ENCODE measurements around the gene PTHLH.

Gene PTHLH

DNA sequence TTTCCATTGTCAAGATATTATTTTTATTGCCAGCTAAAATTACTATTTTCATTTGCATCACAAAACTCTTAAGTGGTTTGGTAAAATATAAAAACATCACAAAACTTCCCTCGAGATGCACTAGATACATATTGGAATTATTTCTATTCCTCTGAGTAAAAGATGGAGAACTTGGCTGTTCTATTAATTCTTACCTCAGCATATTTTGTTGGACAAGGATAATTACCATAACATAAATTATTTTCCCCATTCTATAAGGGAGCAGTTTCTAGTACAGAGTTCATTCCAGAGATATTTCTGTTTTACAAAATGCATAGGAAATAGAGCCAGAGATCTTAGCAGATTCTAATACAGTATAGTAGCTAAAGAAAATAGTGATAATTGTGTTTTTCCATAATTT, 42.6 kb upstream of the PTHLH start:
- H4K8ac ChIP-seq (ENCODE audit: low read depth, low read length), result no peak overlapping the region
- H3K36me3 ChIP-seq (ENCODE audit: control insufficient read depth in 1 of 2, insufficient read depth in 2 of 2, low read length in 2 of 2), result no peaks in the 10 kb centered on the region
- no peak overlapping the region for H3K23ac ChIP-seq (ENCODE audit: low read length)
- H3K14ac ChIP-seq (ENCODE audit: low read length), result no peak overlapping the region
- H3K4me3 ChIP-seq (ENCODE audit: low read depth, low read length), result no peak overlapping the region
- DNase-seq, result no peak
- no peak overlapping the region for H3K4me2 ChIP-seq (ENCODE audit: low read length)
- no peak overlapping the region for H3K9ac ChIP-seq (ENCODE audit: low read length)
- H3K27me3 ChIP-seq (ENCODE audit: insufficient read depth, low read length), result no peaks in the 10 kb centered on the region
- no peaks in the 10 kb centered on the region for H3K9me3 ChIP-seq (ENCODE audit: insufficient read depth, low read depth, low read length)
- no peak overlapping the region for H2BK12ac ChIP-seq (ENCODE audit: low read length)
- H3K27ac ChIP-seq (ENCODE audit: low read depth, low read length), result no peak overlapping the region
- H4K12ac ChIP-seq (ENCODE audit: low read depth, low read length), result no peak overlapping the region
- no peaks in the 10 kb centered on the region for H3K79me1 ChIP-seq (ENCODE audit: low read length)
- WGBS (ENCODE audit: extremely low coverage, insufficient coverage, insufficient read length), result no CpG with 5 or more reads among the region's 1 CpG
- H4K91ac ChIP-seq (ENCODE audit: low read depth, low read length), result no peak overlapping the region
- H2BK5ac ChIP-seq (ENCODE audit: low read depth, low read length, poor library complexity), result no peak overlapping the region
- no peaks in the 10 kb centered on the region for H3K4me1 ChIP-seq (ENCODE audit: control insufficient read depth in 1 of 2, insufficient read depth in 2 of 2, low read length in 2 of 2)
- no peak overlapping the region for H2AK5ac ChIP-seq (ENCODE audit: low read length)
- H3K4ac ChIP-seq (ENCODE audit: low read depth, low read length), result no peak overlapping the region
- no peak overlapping the region for H2BK120ac ChIP-seq (ENCODE audit: insufficient read depth, low read length, poor library complexity)
- H3K18ac ChIP-seq (ENCODE audit: low read length), result no peak overlapping the region
- H2AFZ ChIP-seq (ENCODE audit: insufficient read depth, low read length, poor library complexity), result no peak overlapping the region
- H3K79me2 ChIP-seq (ENCODE audit: control insufficient read depth, insufficient read depth, low read length, poor library complexity), result no peaks in the 10 kb centered on the region

DNA sequence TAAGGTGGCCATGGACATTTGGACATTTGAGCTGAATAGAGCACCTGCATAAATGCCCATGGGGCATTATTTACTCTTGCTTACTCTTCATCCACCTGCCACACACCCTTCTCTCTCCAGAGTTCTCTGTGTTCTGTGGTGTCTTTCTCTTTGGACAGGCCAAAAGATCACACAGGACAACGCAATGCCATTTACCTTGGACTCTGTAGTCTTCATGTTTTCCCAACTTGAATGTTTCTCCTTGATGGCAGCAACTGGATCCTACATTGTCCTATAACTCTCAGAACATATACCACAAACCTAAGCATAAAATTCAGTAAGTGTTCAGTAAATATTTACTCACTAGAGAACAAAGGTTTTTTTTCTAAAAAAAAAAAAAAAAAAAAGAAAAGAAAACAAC, 41.7 kb upstream of the PTHLH start:
- Histone ChIP-seq H3K4me3 (ENCODE audit: low read depth, low read length) (no peak overlapping the region), H4K12ac (ENCODE audit: low read depth, low read length) (no peak overlapping the region), H3K18ac (ENCODE audit: low read length) (no peak overlapping the region), H3K27me3 (ENCODE audit: insufficient read depth, low read length) (no peaks in the 10 kb centered on the region), H3K4ac (ENCODE audit: low read depth, low read length) (no peak overlapping the region), H2BK5ac (ENCODE audit: low read depth, low read length, poor library complexity) (no peak overlapping the region), H3K4me2 (ENCODE audit: low read length) (no peak overlapping the region), H3K4me1 (ENCODE audit: control insufficient read depth in 1 of 2, insufficient read depth in 2 of 2, low read length in 2 of 2) (no peaks in the 10 kb centered on the region), H2BK12ac (ENCODE audit: low read length) (no peak overlapping the region), H2AFZ (ENCODE audit: insufficient read depth, low read length, poor library complexity) (no peak overlapping the region), H3K27ac (ENCODE audit: low read depth, low read length) (no peak overlapping the region), H3K79me1 (ENCODE audit: low read length) (no peaks in the 10 kb centered on the region), H3K14ac (ENCODE audit: low read length) (no peak overlapping the region), H3K23ac (ENCODE audit: low read length) (no peak overlapping the region), H2AK5ac (ENCODE audit: low read length) (no peak overlapping the region), H3K9ac (ENCODE audit: low read length) (no peak overlapping the region), H4K91ac (ENCODE audit: low read depth, low read length) (no peak overlapping the region), H3K79me2 (ENCODE audit: control insufficient read depth, insufficient read depth, low read length, poor library complexity) (no peaks in the 10 kb centered on the region), H4K8ac (ENCODE audit: low read depth, low read length) (no peak overlapping the region), H3K36me3 (ENCODE audit: control insufficient read depth in 1 of 2, insufficient read depth in 2 of 2, low read length in 2 of 2) (no peaks in the 10 kb centered on the region), H2BK120ac (ENCODE audit: insufficient read depth, low read length, poor library complexity) (no peak overlapping the region), H3K9me3 (ENCODE audit: insufficient read depth, low read depth, low read length) (no peaks in the 10 kb centered on the region)
- no peak for DNase-seq
- no CpG with 5 or more reads among the region's 1 CpG for WGBS (ENCODE audit: extremely low coverage, insufficient coverage, insufficient read length)

DNA sequence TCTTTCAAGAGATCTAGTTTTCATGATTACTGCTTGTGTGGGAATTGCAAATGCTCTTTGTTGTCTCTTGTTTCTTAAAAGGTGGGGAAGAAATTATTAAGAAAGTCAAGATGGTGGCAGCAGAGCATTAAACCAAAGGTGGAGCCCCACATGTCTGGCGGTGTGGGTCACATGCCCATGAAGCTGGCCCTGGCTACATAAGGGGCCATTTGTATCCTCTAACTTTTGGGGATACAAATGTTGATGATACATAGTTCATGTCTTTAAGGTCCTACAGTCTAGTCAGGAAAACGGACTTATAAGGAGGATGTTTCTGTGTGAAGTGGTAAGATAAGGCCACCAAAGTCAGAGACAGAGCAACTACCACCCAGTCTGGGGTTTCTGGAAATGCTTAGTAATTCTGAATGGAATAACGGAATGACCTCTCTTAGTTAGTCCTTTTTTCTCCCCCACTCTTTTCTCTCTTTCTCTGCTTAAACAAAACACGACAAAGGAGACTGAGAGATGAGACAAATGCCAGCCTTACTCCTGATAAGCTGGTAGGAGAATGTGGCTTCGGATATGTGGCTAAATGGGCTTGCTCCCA, 39.9 kb upstream of the PTHLH start:
- no peak overlapping the region for H3K23ac ChIP-seq (ENCODE audit: low read length)
- no peak overlapping the region for H3K14ac ChIP-seq (ENCODE audit: low read length)
- no peaks in the 10 kb centered on the region for H3K79me2 ChIP-seq (ENCODE audit: control insufficient read depth, insufficient read depth, low read length, poor library complexity)
- no peak overlapping the region for H2BK120ac ChIP-seq (ENCODE audit: insufficient read depth, low read length, poor library complexity)
- no peak overlapping the region for H2BK5ac ChIP-seq (ENCODE audit: low read depth, low read length, poor library complexity)
- H3K18ac ChIP-seq (ENCODE audit: low read length), result no peak overlapping the region
- H3K79me1 ChIP-seq (ENCODE audit: low read length), result no peaks in the 10 kb centered on the region
- no peak overlapping the region for H2BK12ac ChIP-seq (ENCODE audit: low read length)
- no peak overlapping the region for H3K4me2 ChIP-seq (ENCODE audit: low read length)
- no peak overlapping the region for H3K4ac ChIP-seq (ENCODE audit: low read depth, low read length)
- no peak overlapping the region for H4K91ac ChIP-seq (ENCODE audit: low read depth, low read length)
- H3K9me3 ChIP-seq (ENCODE audit: insufficient read depth, low read depth, low read length), result no peaks in the 10 kb centered on the region
- no peaks in the 10 kb centered on the region for H3K4me1 ChIP-seq (ENCODE audit: control insufficient read depth in 1 of 2, insufficient read depth in 2 of 2, low read length in 2 of 2)
- H3K4me3 ChIP-seq (ENCODE audit: low read depth, low read length), result no peak overlapping the region
- H4K8ac ChIP-seq (ENCODE audit: low read depth, low read length), result no peak overlapping the region
- WGBS (ENCODE audit: extremely low coverage, insufficient coverage, insufficient read length), result no CpG with 5 or more reads among the region's 5 CpGs
- no peaks in the 10 kb centered on the region for H3K27me3 ChIP-seq (ENCODE audit: insufficient read depth, low read length)
- no peaks in the 10 kb centered on the region for H3K36me3 ChIP-seq (ENCODE audit: control insufficient read depth in 1 of 2, insufficient read depth in 2 of 2, low read length in 2 of 2)
- H3K9ac ChIP-seq (ENCODE audit: low read length), result no peak overlapping the region
- no peak overlapping the region for H2AFZ ChIP-seq (ENCODE audit: insufficient read depth, low read length, poor library complexity)
- DNase-seq, result no peak
- H4K12ac ChIP-seq (ENCODE audit: low read depth, low read length), result no peak overlapping the region
- H3K27ac ChIP-seq (ENCODE audit: low read depth, low read length), result no peak overlapping the region
- H2AK5ac ChIP-seq (ENCODE audit: low read length), result no peak overlapping the region

DNA sequence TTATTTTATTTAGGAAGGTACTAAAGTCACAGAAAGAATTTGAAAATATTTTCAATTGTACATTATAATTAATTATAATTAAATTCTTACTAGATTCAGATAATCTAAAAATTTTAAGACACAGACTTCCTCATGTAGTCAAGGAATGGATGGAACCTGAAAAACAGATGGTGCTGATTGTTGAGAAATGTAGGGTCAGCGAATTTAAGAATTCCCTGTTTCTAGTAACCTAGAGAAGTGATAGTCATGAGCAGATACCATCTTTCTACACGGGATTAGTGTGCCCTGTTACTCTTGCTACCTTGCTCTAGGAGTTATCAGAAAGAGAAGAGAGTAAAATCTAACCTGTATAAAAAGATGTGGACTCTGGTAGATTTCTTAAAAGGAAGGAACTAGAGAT, 37.5 kb upstream of the PTHLH start:
- Histone ChIP-seq H3K79me1 (ENCODE audit: low read length) (no peaks in the 10 kb centered on the region), H2BK12ac (ENCODE audit: low read length) (no peak overlapping the region), H3K18ac (ENCODE audit: low read length) (no peak overlapping the region), H3K27me3 (ENCODE audit: insufficient read depth, low read length) (no peaks in the 10 kb centered on the region), H3K36me3 (ENCODE audit: control insufficient read depth in 1 of 2, insufficient read depth in 2 of 2, low read length in 2 of 2) (no peaks in the 10 kb centered on the region), H3K9ac (ENCODE audit: low read length) (no peak overlapping the region), H3K27ac (ENCODE audit: low read depth, low read length) (no peak overlapping the region), H3K14ac (ENCODE audit: low read length) (no peak overlapping the region), H3K9me3 (ENCODE audit: insufficient read depth, low read depth, low read length) (no peaks in the 10 kb centered on the region), H3K4ac (ENCODE audit: low read depth, low read length) (no peak overlapping the region), H3K23ac (ENCODE audit: low read length) (no peak overlapping the region), H2BK120ac (ENCODE audit: insufficient read depth, low read length, poor library complexity) (no peak overlapping the region), H3K4me2 (ENCODE audit: low read length) (no peak overlapping the region), H3K4me3 (ENCODE audit: low read depth, low read length) (no peak overlapping the region), H4K8ac (ENCODE audit: low read depth, low read length) (no peak overlapping the region), H2AK5ac (ENCODE audit: low read length) (no peak overlapping the region), H2BK5ac (ENCODE audit: low read depth, low read length, poor library complexity) (no peak overlapping the region), H4K91ac (ENCODE audit: low read depth, low read length) (no peak overlapping the region), H3K4me1 (ENCODE audit: control insufficient read depth in 1 of 2, insufficient read depth in 2 of 2, low read length in 2 of 2) (no peaks in the 10 kb centered on the region), H3K79me2 (ENCODE audit: control insufficient read depth, insufficient read depth, low read length, poor library complexity) (no peaks in the 10 kb centered on the region), H2AFZ (ENCODE audit: insufficient read depth, low read length, poor library complexity) (no peak overlapping the region), H4K12ac (ENCODE audit: low read depth, low read length) (no peak overlapping the region)
- no CpG with 5 or more reads among the region's 2 CpGs for WGBS (ENCODE audit: extremely low coverage, insufficient coverage, insufficient read length)
- no peak for DNase-seq
